ENCODE results near the gene TAF13. TPM values are rescaled to one million over a fixed set of nuclear protein-coding genes. Genes with fewer than 3 reads are reported as not detected.
"Not testable (repeated sequence)": the region's sequence is repeated elsewhere in the genome, so short reads cannot be mapped to it uniquely, and the experiment has no call there.

The TAF13 gene
- total RNA-seq, 1 experiment from 2014 or later, result 27.3 TPM

DNA sequence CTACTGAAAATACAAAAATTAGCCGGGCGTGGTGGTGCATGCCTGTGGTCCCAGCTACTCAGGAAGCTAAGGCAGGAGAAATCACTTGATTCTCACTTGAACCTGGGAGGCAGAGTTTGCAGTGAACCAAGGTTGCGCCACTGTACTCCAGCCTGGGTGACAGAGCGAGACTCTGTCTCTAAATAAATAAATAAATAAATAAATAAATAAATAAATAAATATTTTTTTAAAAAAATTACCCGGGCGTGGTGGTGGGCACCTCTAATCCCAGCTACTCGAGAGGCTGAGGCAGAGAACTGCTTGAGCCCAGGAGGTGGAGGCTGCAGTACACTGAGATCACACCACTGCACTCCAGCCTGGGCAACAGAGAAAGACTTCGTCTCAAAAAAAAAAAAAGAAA, 46.3 kb downstream of the TAF13 start:
- H4K20me1 ChIP-seq (ENCODE audit: insufficient read depth); H3K9me2 ChIP-seq (ENCODE audit: insufficient read depth); H3K79me2 ChIP-seq (ENCODE audit: insufficient read depth, low read length); intact Hi-C loops (cut with micrococcal nuclease); H3K36me3 ChIP-seq (ENCODE audit: control insufficient read depth in 1 of 2, insufficient read depth in 2 of 2, low read length in 2 of 2); H3K4me2 ChIP-seq (ENCODE audit: low read length); H3K27me3 ChIP-seq (ENCODE audit: insufficient read depth, low read length); RAD21 ChIA-PET (ENCODE audit: low non-redundant PET in 1 of 2, low total read pairs in 2 of 2, uncharacterized antibody in 2 of 2, unreplicated experiment in 2 of 2); H3K9me3 ChIP-seq (ENCODE audit: control insufficient read depth in 1 of 2, insufficient read depth in 1 of 2, low read depth in 1 of 2, low read length in 2 of 2); H3K27ac ChIP-seq (ENCODE audit: low read depth, low read length); BruUV-seq (replicated peaks); POLR2A ChIA-PET; ATAC-seq; DNase-seq (ENCODE audit: low read depth, low spot score); H2AFZ ChIP-seq (ENCODE audit: low read depth, low read length, poor library complexity, severe bottlenecking); H3K4me1 ChIP-seq (ENCODE audit: control insufficient read depth in 1 of 2, insufficient read depth in 2 of 2, low read length in 2 of 2); H3K9ac ChIP-seq (ENCODE audit: low read length); H3K4me3 ChIP-seq (replicated peaks in 1 of 2; ENCODE audit: low read depth in 1 of 2, low read length in 2 of 2); CTCF ChIA-PET: not testable (repeated sequence)

DNA sequence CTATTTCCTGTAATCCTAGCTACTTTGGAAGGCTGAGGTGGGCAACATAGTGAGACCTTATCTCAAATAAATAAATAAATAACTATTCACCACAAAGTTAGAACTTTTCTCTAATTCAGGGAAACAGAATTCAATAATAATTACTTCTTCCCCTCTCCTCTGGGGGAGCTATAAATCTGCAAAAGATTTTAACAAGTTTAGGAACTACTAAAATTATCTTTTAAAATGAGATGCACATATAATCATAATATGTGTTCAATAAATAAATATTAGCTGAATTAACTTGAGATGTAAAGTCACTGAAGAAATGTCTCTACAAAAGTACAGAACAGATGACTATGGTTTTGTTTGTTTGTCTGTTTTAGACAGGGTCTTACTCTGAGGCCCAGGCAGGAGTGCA, 48.0 kb downstream of the TAF13 start:
- TF ChIP-seq ZNF274 (IDR thresholded peaks at IDR 0.05; ENCODE audit: low read depth, low read length) (no peak), SP1 (IDR thresholded peaks at IDR 0.05; ENCODE audit: low read depth) (no peak), CTCF (IDR thresholded peaks at IDR 0.05 in 2 of 3, conservative IDR thresholded peaks at IDR 0.05 in 1 of 3; ENCODE audit: borderline replicate concordance in 1 of 3, insufficient read depth in 1 of 3, low read depth in 2 of 3, low read length in 2 of 3) (peak in 2 of 3 experiments; percentile 12 to 41; a peak in 3 of 6 replicates), ZFX (IDR thresholded peaks at IDR 0.05) (no peak)
- intact Hi-C loops (cut with micrococcal nuclease), result no loop called here
- Histone ChIP-seq H2AFZ (ENCODE audit: low read depth, low read length, poor library complexity, severe bottlenecking) (no peak overlapping the region), H3K4me2 (ENCODE audit: low read length) (no peak overlapping the region), H3K4me3 (replicated peaks in 1 of 2; ENCODE audit: low read depth in 1 of 2, low read length in 2 of 2) (no peak overlapping the region), H3K9me2 (ENCODE audit: insufficient read depth) (no peaks in the 10 kb centered on the region), H3K36me3 (ENCODE audit: control insufficient read depth in 1 of 2, insufficient read depth in 2 of 2, low read length in 2 of 2) (no peaks in the 10 kb centered on the region), H3K27me3 (ENCODE audit: insufficient read depth, low read length) (no peaks in the 10 kb centered on the region), H3K9ac (ENCODE audit: low read length) (no peak overlapping the region), H3K79me2 (ENCODE audit: insufficient read depth, low read length) (no peaks in the 10 kb centered on the region), H3K27ac (ENCODE audit: low read depth, low read length) (no peak overlapping the region), H4K20me1 (ENCODE audit: insufficient read depth) (no peaks in the 10 kb centered on the region), H3K9me3 (ENCODE audit: control insufficient read depth in 1 of 2, insufficient read depth in 1 of 2, low read depth in 1 of 2, low read length in 2 of 2) (no peaks in the 10 kb centered on the region), H3K4me1 (ENCODE audit: control insufficient read depth in 1 of 2, insufficient read depth in 2 of 2, low read length in 2 of 2) (no peaks in the 10 kb centered on the region)
- POLR2A ChIA-PET, result interaction anchor here (1.0 kb wide), 1 partner anchor 12 kb away, joined by 4 read pairs; no protein-coding TSS in a partner anchor
- BruUV-seq (replicated peaks), result no TSS peak
- RAD21 ChIA-PET (ENCODE audit: low non-redundant PET in 1 of 2, low total read pairs in 2 of 2, uncharacterized antibody in 2 of 2, unreplicated experiment in 2 of 2), result no interaction called here
- CTCF ChIA-PET, result interaction anchor here (0.8 to 1.6 kb wide), 8 partner anchors 10 to 85 kb away, joined by 3 to 15 read pairs (median 4); partner anchors contain the start of gene WDR47
- DNase-seq (ENCODE audit: low read depth, low spot score) (no peak), ATAC-seq (no peak)
